CD14-positive monocyte (primary cell): ENCODE results near the gene LRRC38. TPM values are rescaled to one million over a fixed set of nuclear protein-coding genes. Genes with fewer than 3 reads are reported as not detected.

ENCODE experiments used
- DNase-seq, 3 donors: peaks; one replicate each; pipeline ENCODE4 v3.0.0-alpha.2; 2011 to 2022
- H2AFZ ChIP-seq: 2 replicates; pipeline ENCODE4 v1.6.0; 2012; ENCODE audit warnings: mild to moderate bottlenecking, low read depth, low read length, inconsistent platforms; ENCODE audit not compliant: insufficient read depth, poor library complexity, severe bottlenecking
- H3K27ac ChIP-seq, 2 donors: 1 replicate in 1 of 2; 2 replicates in 1 of 2; pipeline ENCODE4 v1.5.1; 2012 to 2013; ENCODE audit warnings: low read length in 2 of 2, control low read depth in 1 of 2, inconsistent platforms in 1 of 2, low read depth in 1 of 2, mild to moderate bottlenecking in 1 of 2
- H3K27me3 ChIP-seq, 2 donors: one replicate each; pipeline versions ENCODE4 v1.6.0 to v1.6.1; 2011 to 2013; ENCODE audit warnings: low read length in 2 of 2; ENCODE audit not compliant: control insufficient read depth in 2 of 2, insufficient read depth in 2 of 2
- H3K36me3 ChIP-seq, 2 donors: replicated peaks in 1 of 2; 1 replicate in 1 of 2; 2 replicates in 1 of 2; pipeline versions ENCODE4 v1.5.1 to v1.6.1; 2012 to 2013; ENCODE audit warnings: low read length in 2 of 2, control low read depth in 1 of 2, inconsistent platforms in 1 of 2, mild to moderate bottlenecking in 1 of 2; ENCODE audit not compliant: insufficient read depth in 2 of 2, control insufficient read depth in 1 of 2
- H3K4me1 ChIP-seq, 2 donors: 1 replicate in 1 of 2; 2 replicates in 1 of 2; pipeline versions ENCODE4 v1.5.1 to v1.6.1; 2012 to 2013; ENCODE audit warnings: low read length in 2 of 2, control low read depth in 1 of 2, inconsistent platforms in 1 of 2, mild to moderate bottlenecking in 1 of 2, moderate library complexity in 1 of 2; ENCODE audit not compliant: insufficient read depth in 2 of 2, control insufficient read depth in 1 of 2
- H3K4me2 ChIP-seq: replicated peaks from 2 replicates; pipeline ENCODE3; 2012; ENCODE audit warnings: low read length, moderate library complexity, mild to moderate bottlenecking; ENCODE audit not compliant: poor library complexity, severe bottlenecking; ENCODE audit errors: extremely low read depth
- H3K4me3 ChIP-seq, 3 experiments: fragments of 200-600 bp in 1 of 3; sonication (generic) in 1 of 3; replicated peaks in 1 of 3; 1 replicate in 2 of 3; 2 replicates in 1 of 3; pipeline ENCODE4 v1.5.1; 2011 to 2013; ENCODE audit warnings: low read length in 3 of 3, mild to moderate bottlenecking in 3 of 3, control low read depth in 2 of 3, low read depth in 2 of 3, inconsistent platforms in 1 of 3, moderate library complexity in 1 of 3
- H3K79me2 ChIP-seq: 2 replicates; pipeline ENCODE4 v1.6.0; 2012; ENCODE audit warnings: mild to moderate bottlenecking, control low read depth, inconsistent platforms, low read length, moderate library complexity; ENCODE audit not compliant: insufficient read depth
- H3K9ac ChIP-seq: 2 replicates; pipeline ENCODE4 v1.6.0; 2017; ENCODE audit warnings: low read length, mild to moderate bottlenecking; ENCODE audit not compliant: insufficient read depth, poor library complexity, severe bottlenecking
- H3K9me3 ChIP-seq, 2 donors: replicated peaks in 1 of 2; 1 replicate in 1 of 2; 2 replicates in 1 of 2; pipeline versions ENCODE4 v1.5.1 to v1.6.1; 2012 to 2013; ENCODE audit warnings: low read length in 2 of 2, control low read depth in 1 of 2; ENCODE audit not compliant: control insufficient read depth in 1 of 2, insufficient read depth in 1 of 2
- H4K20me1 ChIP-seq: 2 replicates; pipeline ENCODE4 v1.6.0; 2012; ENCODE audit warnings: mild to moderate bottlenecking, low read length, control low read depth, moderate library complexity; ENCODE audit not compliant: insufficient read depth
- H3K27ac Mint-ChIP-seq, 7 donors: one replicate each; pipeline ENCODE4 v1.8.0; 2020; ENCODE audit warnings: mild to moderate bottlenecking in 7 of 7, mixed read lengths in 7 of 7, moderate library complexity in 6 of 7, inconsistent platforms in 2 of 7
- H3K27me3 Mint-ChIP-seq, 3 donors: one replicate each; pipeline ENCODE4 v1.8.0; 2021 to 2022; ENCODE audit warnings: low read depth in 3 of 3, mild to moderate bottlenecking in 3 of 3, mixed read lengths in 3 of 3, moderate library complexity in 3 of 3, inconsistent platforms in 1 of 3
- H3K36me3 Mint-ChIP-seq, 2 donors: one replicate each; pipeline ENCODE4 v1.8.0; 2020; ENCODE audit warnings: mixed read lengths in 2 of 2, inconsistent platforms in 1 of 2, mild to moderate bottlenecking in 1 of 2
- H3K4me1 Mint-ChIP-seq: one replicate; pipeline ENCODE4 v1.8.0; 2020; ENCODE audit warnings: mild to moderate bottlenecking, mixed read lengths
- H3K4me3 Mint-ChIP-seq, 2 donors: one replicate each; pipeline ENCODE4 v1.8.0; 2020; ENCODE audit warnings: mild to moderate bottlenecking in 2 of 2, mixed read lengths in 2 of 2, moderate library complexity in 1 of 2
- H3K9me3 Mint-ChIP-seq, 7 donors: one replicate each; pipeline ENCODE4 v1.8.0; 2020 to 2022; ENCODE audit warnings: mixed read lengths in 7 of 7, mild to moderate bottlenecking in 6 of 7, moderate library complexity in 6 of 7, inconsistent platforms in 2 of 7
- CTCF ChIP-seq: fragments of 200-600 bp; IDR thresholded peaks from one replicate; pipeline ENCODE4 v1.8.0; 2022; ENCODE audit warnings: antibody characterized with exemption, mild to moderate bottlenecking
- WGBS: methylation state at CpG from one replicate; pipeline ENCODE4 v1.1.5; 2013; ENCODE audit warnings: missing lambda C conversion rate; ENCODE audit not compliant: insufficient coverage; 5-methylcytosine and 5-hydroxymethylcytosine counted together
- intact Hi-C, 2 donors: fragments of 100-400 bp; cut with micrococcal nuclease; formaldehyde crosslinking; loops; one replicate each; pipeline versions ENCODE4 v1.15.0 to v1.15.1; 2023
- polyA plus RNA-seq, 3 donors: library from polyadenylated mRNA; depleted of rRNA in 1 of 3; unstranded in 2 of 3; stranded (reverse) in 1 of 3; fragments of 300-500 nt in 2 of 3; fragments of >200 nt in 1 of 3; fragmentation: Illumina TruSeq in 2 of 3; gene quantifications; 1 replicate in 2 of 3; 2 replicates in 1 of 3; pipeline ENCODE4 v1.2.3, GENCODE V29; 2012 to 2021

The LRRC38 gene
- polyA plus RNA-seq, 3 donors, result not detected

DNA sequence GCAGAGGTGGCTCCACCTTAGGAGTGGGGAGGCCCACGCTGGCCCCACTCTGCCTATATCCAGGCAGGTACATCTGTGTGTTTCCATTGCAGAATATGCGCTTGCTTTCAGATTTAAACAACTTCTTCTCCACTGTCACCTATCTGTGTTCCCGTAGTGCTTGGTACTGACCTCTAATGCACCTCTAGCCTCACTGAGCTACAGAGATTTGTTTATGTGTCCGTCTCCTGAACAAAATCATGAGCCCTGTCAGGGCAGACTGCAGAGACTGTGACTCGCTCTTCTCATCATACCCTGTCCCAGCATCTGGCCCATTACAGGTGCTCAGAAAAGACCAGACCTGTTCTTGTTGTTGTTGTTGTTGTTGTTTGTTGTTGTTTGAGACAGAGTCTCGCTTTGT, 14.5 kb upstream of the LRRC38 start:
- Mint-ChIP-seq H3K4me1 (no peaks in the 10 kb centered on the region), H3K36me3 (no peaks in the 10 kb centered on the region), H3K27me3 (peaks cover 2 to 10% (median 2%) of the 10 kb centered on the region in 3 donors), H3K4me3 (no peak overlapping the region), H3K27ac (no peak overlapping the region), H3K9me3 (peaks cover 0 to 6% (median 2%) of the 10 kb centered on the region in 7 donors)
- Histone ChIP-seq H3K4me3 (no peak overlapping the region), H3K4me2 (no peak overlapping the region), H3K4me1 (no peaks in the 10 kb centered on the region), H3K9me3 (no peaks in the 10 kb centered on the region), H3K79me2 (no peaks in the 10 kb centered on the region), H2AFZ (no peak overlapping the region), H3K9ac (no peak overlapping the region), H3K27me3 (no peaks in the 10 kb centered on the region), H4K20me1 (no peaks in the 10 kb centered on the region), H3K27ac (no peak overlapping the region), H3K36me3 (no peaks in the 10 kb centered on the region)
- no peak for TF ChIP-seq CTCF
- intact Hi-C loops, result no loop called here
- WGBS, result 88% methylated on average over 4 of the region's 6 CpGs
- no peak for DNase-seq

DNA sequence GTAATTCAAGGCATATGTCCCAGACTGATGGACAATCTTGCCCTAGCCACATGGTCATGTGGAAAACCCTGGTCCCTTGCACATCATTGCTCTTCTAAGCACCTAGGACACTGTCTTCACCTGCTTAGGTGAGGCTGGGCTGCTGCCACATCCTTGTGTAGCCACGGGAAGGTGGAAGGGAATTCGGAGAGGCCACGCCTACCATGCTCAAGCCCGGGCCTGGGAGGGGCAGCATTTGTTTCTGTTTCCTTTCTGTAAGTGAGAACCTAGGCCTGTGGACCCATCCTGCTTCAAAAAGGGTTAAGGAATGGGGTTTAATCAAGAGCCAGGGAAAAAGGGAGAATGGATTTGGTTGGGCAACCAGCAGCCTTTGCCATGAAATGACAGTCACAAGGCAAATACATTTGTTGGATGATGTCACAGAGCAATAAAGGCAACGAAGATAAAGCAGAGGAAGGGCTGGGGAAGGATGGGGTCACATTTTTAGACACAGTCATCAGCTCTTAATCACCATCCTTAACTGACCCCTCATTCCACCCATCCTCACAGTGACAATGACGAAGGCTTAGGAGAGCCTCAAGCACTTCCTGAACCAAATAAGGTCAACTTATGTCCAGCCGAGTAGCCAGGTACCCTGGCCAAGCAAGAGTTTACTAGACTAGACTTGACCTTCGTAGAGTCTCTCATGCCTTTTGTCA, 10.1 kb upstream of the LRRC38 start:
- Mint-ChIP-seq H3K9me3 (peaks cover 2 to 7% (median 6%) of the 10 kb centered on the region in 7 donors), H3K4me1 (no peaks in the 10 kb centered on the region), H3K36me3 (no peaks in the 10 kb centered on the region), H3K27me3 (peaks cover 2 to 6% (median 3%) of the 10 kb centered on the region in 3 donors), H3K4me3 (no peak overlapping the region), H3K27ac (no peak overlapping the region)
- Histone ChIP-seq H3K79me2 (no peaks in the 10 kb centered on the region), H2AFZ (no peak overlapping the region), H3K4me2 (no peak overlapping the region), H3K27ac (no peak overlapping the region), H3K36me3 (no peaks in the 10 kb centered on the region), H3K27me3 (no peaks in the 10 kb centered on the region), H3K9me3 (peaks cover 0 to 2% of the 10 kb centered on the region in 2 donors), H3K4me3 (no peak overlapping the region), H4K20me1 (no peaks in the 10 kb centered on the region), H3K4me1 (no peaks in the 10 kb centered on the region), H3K9ac (no peak overlapping the region)
- intact Hi-C loops, result no loop called here
- DNase-seq, result no peak
- WGBS, result 71% methylated on average over 5 of the region's 8 CpGs
- TF ChIP-seq CTCF, result no peak
